Prostate gland (tissue), 2 donors: ENCODE measurements around the gene R3HCC1L. TPM values are rescaled to one million over a fixed set of nuclear protein-coding genes. Genes with fewer than 3 reads are reported as not detected.

Experiments used
- DNase-seq: peaks from one replicate; pipeline ENCODE4 v3.0.0-alpha.2; 2019; ENCODE audit warnings: low spot score
- H3K27ac ChIP-seq, 2 donors: fragments of 200-600 bp; sonication (generic); 2 replicates each; pipeline ENCODE4 v1.5.1; 2017 to 2019
- H3K27me3 ChIP-seq: fragments of 200-600 bp; sonication (generic); replicated peaks from 2 replicates; pipeline ENCODE4 v1.5.1; 2019; ENCODE audit not compliant: insufficient read depth
- H3K36me3 ChIP-seq, 2 donors: fragments of 200-600 bp; sonication (generic); 1 replicate in 1 of 2; 2 replicates in 1 of 2; pipeline versions ENCODE4 v1.5.1 to v1.8.1; 2017 to 2019
- H3K4me1 ChIP-seq: fragments of 200-600 bp; sonication (generic); replicated peaks from 2 replicates; pipeline ENCODE4 v1.5.1; 2019
- H3K4me3 ChIP-seq, 2 donors: fragments of 200-600 bp; sonication (generic); 2 replicates each; pipeline ENCODE4 v1.5.1; 2017 to 2019
- H3K9me3 ChIP-seq: fragments of 200-600 bp; sonication (generic); 2 replicates; pipeline ENCODE4 v1.5.1; 2017
- POLR2A ChIP-seq: fragments of 450-650 bp; IDR thresholded peaks from one replicate; pipeline ENCODE4 v1.6.1; 2016; ENCODE audit warnings: antibody characterized with exemption, mild to moderate bottlenecking
- POLR2AphosphoS5 ChIP-seq: sonication (generic); formaldehyde crosslinking; IDR thresholded peaks from one replicate; pipeline ENCODE4 v1.6.1; 2017; ENCODE audit warnings: antibody characterized with exemption
- WGBS: methylation state at CpG from one replicate; pipeline ENCODE4 v1.1.5; 2018; 5-methylcytosine and 5-hydroxymethylcytosine counted together
- intact Hi-C: fragments of 100-400 bp; cut with DNase I; formaldehyde crosslinking; loops from one replicate; pipeline ENCODE4 v1.14.2; 2022
- total RNA-seq, 2 donors: library from RNA; depleted of rRNA; stranded (reverse); fragments of >200 nt; gene quantifications; one replicate each; pipeline ENCODE4 v1.1.0, GENCODE V29; 2016
- TF ChIP-seq, protein P1 (sequence below), 4 experiments: fragments of 200-600 bp in 2 of 4; fragments of 450-650 bp in 2 of 4; sonication (generic) in 2 of 4; IDR thresholded peaks; 1 replicate in 3 of 4; 2 replicates in 1 of 4; pipeline ENCODE4 v1.5.1; 2016 to 2019; ENCODE audit warnings: antibody characterized with exemption in 4 of 4, mild to moderate bottlenecking in 2 of 4, moderate library complexity in 2 of 4

The R3HCC1L gene
- total RNA-seq, 2 donors from 2014 or later = 14.2 to 26.0 TPM

DNA sequence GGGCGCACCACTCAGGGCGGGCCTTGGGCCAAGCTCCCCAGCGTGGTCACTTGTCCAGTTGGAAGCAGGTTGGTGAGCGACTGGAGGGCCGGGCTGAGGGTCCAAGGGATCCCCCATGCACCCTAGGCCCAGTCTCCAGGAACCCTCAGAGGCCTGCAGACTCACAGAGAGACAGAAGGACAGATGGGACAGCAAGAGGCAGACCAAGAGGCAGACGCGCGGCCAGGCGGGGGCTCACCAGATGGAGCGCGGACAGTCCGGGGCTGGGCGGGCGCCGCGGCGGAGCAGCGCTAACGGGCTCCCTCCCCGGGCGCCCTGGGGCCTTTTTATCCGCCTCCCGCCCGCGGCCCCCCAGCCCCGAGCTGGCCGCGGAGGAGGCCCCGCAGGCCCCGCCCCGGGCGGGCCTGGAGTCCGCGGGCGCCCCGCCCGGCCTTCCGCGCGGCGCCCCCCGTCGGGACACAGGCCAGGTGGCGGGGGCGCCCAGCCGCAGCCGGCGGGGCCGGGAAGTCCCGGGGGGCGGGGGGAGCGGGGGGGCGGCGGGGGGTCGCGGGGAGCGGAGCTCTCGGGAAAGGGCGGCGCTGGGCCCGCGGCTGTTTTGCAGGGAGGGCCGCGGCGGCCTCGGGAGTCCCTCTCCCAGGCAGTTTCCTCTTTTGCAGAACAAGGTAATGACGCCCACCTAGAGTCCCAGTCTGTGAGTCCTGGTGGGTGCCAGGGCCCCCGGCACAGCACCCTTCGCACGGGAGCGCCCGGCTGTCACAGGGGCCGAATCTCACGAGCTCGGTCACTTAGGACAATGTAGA, 133.6 kb downstream of the R3HCC1L start, which contains the start of gene LOXL4:
LOXL4 (minus strand) TSS at position 301 of the 800 bp plus-strand sequence. CDS start 5,175 bp downstream, outside the sequence.
- intact Hi-C loops = loop anchor here (2.0 kb wide), 1 partner anchor 41 kb away; no protein-coding TSS in a partner anchor
- Histone ChIP-seq H3K4me3 (peak within 1 kb of the TSS; percentile 43 to 47), H3K36me3 (no peaks in the 10 kb centered on the region), H3K4me1 (peaks cover 5% of the 10 kb centered on the region), H3K27me3 (no peaks in the 10 kb centered on the region), H3K27ac (peak within 1 kb of the TSS; percentile 76 to 82), H3K9me3 (no peaks in the 10 kb centered on the region)
- TF ChIP-seq POLR2A = no peak
- TF ChIP-seq, protein P1, sequence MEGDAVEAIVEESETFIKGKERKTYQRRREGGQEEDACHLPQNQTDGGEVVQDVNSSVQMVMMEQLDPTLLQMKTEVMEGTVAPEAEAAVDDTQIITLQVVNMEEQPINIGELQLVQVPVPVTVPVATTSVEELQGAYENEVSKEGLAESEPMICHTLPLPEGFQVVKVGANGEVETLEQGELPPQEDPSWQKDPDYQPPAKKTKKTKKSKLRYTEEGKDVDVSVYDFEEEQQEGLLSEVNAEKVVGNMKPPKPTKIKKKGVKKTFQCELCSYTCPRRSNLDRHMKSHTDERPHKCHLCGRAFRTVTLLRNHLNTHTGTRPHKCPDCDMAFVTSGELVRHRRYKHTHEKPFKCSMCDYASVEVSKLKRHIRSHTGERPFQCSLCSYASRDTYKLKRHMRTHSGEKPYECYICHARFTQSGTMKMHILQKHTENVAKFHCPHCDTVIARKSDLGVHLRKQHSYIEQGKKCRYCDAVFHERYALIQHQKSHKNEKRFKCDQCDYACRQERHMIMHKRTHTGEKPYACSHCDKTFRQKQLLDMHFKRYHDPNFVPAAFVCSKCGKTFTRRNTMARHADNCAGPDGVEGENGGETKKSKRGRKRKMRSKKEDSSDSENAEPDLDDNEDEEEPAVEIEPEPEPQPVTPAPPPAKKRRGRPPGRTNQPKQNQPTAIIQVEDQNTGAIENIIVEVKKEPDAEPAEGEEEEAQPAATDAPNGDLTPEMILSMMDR (IDR thresholded peaks at IDR 0.05) = no peak
- no peak for TF ChIP-seq POLR2AphosphoS5
- WGBS = 4% methylated on average over 20 of the region's 75 CpGs
- DNase-seq = no peak

DNA sequence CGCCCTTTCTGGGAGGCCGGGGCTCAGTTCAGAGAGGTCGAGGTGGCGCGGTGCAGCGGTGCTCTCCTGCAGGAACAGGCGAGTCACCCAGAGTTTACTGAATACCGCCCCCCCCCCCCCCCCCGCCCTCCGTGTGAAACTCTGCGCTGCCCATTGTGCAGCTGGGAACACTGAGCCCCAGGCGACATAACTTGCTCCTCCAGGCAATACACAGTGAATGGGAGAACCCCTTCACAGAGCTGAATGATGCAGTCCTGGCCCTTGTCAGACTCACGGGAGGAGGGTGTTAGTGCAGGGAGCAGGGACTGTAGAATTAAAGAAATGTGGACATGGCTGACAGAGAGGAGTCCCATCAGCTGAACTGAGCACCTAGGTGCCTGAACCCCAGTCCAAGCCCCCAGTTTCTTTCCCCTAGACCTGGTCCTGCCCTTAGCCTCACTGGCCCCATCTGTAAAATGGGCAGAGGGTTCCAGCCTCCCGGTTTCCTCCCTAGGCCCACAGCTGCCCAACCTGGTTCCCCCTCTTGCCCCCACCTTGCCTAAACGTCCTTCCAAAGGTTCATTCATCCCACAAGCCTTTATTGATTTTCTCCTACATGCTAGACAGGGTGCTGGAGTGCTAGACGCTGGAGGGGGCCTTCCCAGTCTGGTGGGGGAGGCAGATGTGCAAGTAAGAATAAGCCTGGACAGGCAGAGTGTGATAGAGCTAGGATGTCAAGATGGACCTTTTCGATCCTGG, 134.4 kb downstream of the R3HCC1L start:
- H3K4me1 ChIP-seq = peaks cover 5% of the 10 kb centered on the region
- H3K27me3 ChIP-seq = no peaks in the 10 kb centered on the region
- WGBS = 10% methylated on average over 17 of the region's 17 CpGs
- no peaks in the 10 kb centered on the region for H3K36me3 ChIP-seq
- peak overlapping the region; percentile 76 to 82 for H3K27ac ChIP-seq
- H3K4me3 ChIP-seq = peak overlapping the region; percentile 43 to 47
- intact Hi-C loops = loop anchor here (2.0 kb wide), 1 partner anchor 40 kb away; no protein-coding TSS in a partner anchor
- DNase-seq = no peak
- no peaks in the 10 kb centered on the region for H3K9me3 ChIP-seq
- no peak for TF ChIP-seq POLR2A
- TF ChIP-seq POLR2AphosphoS5 = no peak
- TF ChIP-seq, protein P1 (IDR thresholded peaks at IDR 0.05) = no peak

DNA sequence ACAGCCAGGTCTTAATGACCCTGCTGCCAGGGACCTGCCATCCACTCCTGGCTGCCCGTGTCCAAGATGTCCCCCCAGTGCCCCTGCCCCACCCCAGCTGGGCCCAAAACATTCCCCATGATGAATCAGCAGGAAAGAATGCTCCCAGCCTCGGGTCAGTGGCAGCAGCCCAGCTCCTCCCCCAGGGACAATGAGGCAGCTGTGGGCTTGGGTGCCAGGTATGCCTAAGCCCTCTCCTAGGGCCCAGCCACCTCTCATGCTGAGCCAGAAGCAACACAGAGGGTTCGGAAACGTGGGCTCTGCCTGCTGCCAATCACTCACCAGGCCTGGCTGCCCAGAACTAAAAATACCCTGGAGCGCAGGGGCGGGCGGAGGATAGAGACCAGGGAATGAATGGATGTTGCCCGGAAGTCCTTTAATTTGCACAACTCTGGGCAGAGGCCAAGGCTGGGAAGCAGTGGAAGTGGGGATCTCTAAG, 135.0 kb downstream of the R3HCC1L start:
- DNase-seq = peak; percentile 48
- Histone ChIP-seq H3K27ac (peak overlapping the region; percentile 76 to 82), H3K4me3 (no peak overlapping the region), H3K27me3 (no peaks in the 10 kb centered on the region), H3K9me3 (no peaks in the 10 kb centered on the region), H3K36me3 (no peaks in the 10 kb centered on the region), H3K4me1 (peaks cover 5% of the 10 kb centered on the region)
- TF ChIP-seq, protein P1 (IDR thresholded peaks at IDR 0.05) = no peak
- TF ChIP-seq POLR2AphosphoS5 = peak; percentile 71
- WGBS = 30% methylated on average over 6 of the region's 8 CpGs
- intact Hi-C loops = loop anchor here (2.0 kb wide), 1 partner anchor 39 kb away; no protein-coding TSS in a partner anchor

DNA sequence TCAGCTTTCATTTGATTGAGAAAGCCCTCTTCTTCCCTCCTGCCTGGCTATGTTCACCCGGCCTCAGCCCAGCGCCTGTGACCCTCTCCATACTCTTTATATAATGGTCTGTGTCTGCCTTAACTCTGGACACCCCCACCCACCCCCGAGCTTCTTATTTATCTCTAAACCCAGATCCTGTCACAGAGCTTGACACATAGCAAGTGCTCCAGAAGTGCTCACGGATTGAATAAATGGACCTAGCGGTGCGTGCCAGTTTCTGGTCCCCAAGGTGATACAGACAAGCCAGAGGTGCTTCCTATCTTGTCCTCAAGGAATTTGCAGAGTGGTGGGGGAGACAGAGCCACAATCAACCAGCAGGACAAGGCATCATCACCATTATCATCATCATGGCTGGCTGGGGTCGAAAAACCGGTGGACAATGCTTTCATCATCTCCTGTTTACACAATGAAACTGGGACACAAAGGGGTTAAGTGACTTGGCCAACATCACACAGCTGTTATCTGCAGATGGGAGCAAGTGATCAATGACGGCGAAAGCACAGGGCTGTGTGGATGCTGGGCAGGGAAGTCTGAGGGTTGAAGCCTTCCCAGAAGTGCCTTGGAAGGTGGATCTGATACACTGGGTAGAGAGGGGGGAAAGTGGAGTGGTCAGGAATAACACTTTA, 135.8 kb downstream of the R3HCC1L start:
- no peaks in the 10 kb centered on the region for H3K36me3 ChIP-seq
- H3K4me3 ChIP-seq = no peak overlapping the region
- no peaks in the 10 kb centered on the region for H3K9me3 ChIP-seq
- no peaks in the 10 kb centered on the region for H3K27me3 ChIP-seq
- TF ChIP-seq POLR2AphosphoS5 = no peak
- TF ChIP-seq, protein P1 (IDR thresholded peaks at IDR 0.05) = no peak
- TF ChIP-seq POLR2A = no peak
- intact Hi-C loops = no loop called here
- WGBS = 60% methylated on average over 10 of the region's 10 CpGs
- peaks cover 5% of the 10 kb centered on the region for H3K4me1 ChIP-seq
- no peak for DNase-seq
- no peak overlapping the region for H3K27ac ChIP-seq
